DOHH2 (cell line): ENCODE data around the gene CCSER2.

ENCODE experiments used
- H3F3A ChIP-seq: fragments of 200-600 bp; sonication (generic), shearing (Covaris generic); 2 replicates; pipeline ENCODE4 v1.6.0; 2016; ENCODE audit warnings: antibody characterized with exemption, mild to moderate bottlenecking; ENCODE audit not compliant: control insufficient read depth, insufficient read depth
- H3K27ac ChIP-seq: fragments of 200-600 bp; sonication (generic); 2 replicates; pipeline ENCODE4 v1.5.1; 2014; ENCODE audit warnings: low read depth, mild to moderate bottlenecking, low read length, moderate library complexity
- H3K27me3 ChIP-seq: fragments of 200-600 bp; sonication (generic); 2 replicates; pipeline ENCODE4 v1.6.1; 2014; ENCODE audit warnings: mild to moderate bottlenecking, low read length, mixed read lengths; ENCODE audit not compliant: control insufficient read depth
- H3K36me3 ChIP-seq: fragments of 200-600 bp; sonication (generic); 2 replicates; pipeline ENCODE4 v1.6.1; 2014; ENCODE audit warnings: mild to moderate bottlenecking, low read length, moderate library complexity, mixed read lengths; ENCODE audit not compliant: control insufficient read depth
- H3K4me1 ChIP-seq: fragments of 200-600 bp; sonication (generic); 2 replicates; pipeline ENCODE4 v1.6.1; 2014; ENCODE audit warnings: mild to moderate bottlenecking, low read length, mixed read lengths; ENCODE audit not compliant: control insufficient read depth
- H3K4me2 ChIP-seq: fragments of 200-600 bp; sonication (generic); 2 replicates; pipeline ENCODE4 v1.6.0; 2014; ENCODE audit warnings: mild to moderate bottlenecking, low read length, moderate library complexity
- H3K4me3 ChIP-seq: fragments of 200-600 bp; sonication (generic); 2 replicates; pipeline ENCODE4 v1.5.1; 2014; ENCODE audit warnings: mild to moderate bottlenecking, low read length, mixed read lengths
- H3K79me2 ChIP-seq: fragments of 200-600 bp; sonication (generic); 2 replicates; pipeline ENCODE4 v1.6.1; 2014; ENCODE audit warnings: mild to moderate bottlenecking, low read length, mixed read lengths; ENCODE audit not compliant: control insufficient read depth
- H3K9me2 ChIP-seq: fragments of 200-600 bp; sonication (generic); replicated peaks from 2 replicates; pipeline ENCODE4 v1.6.1; 2014; ENCODE audit warnings: mild to moderate bottlenecking, low read length, mixed read lengths; ENCODE audit not compliant: control insufficient read depth
- H3K9me3 ChIP-seq: fragments of 200-600 bp; sonication (generic); 2 replicates; pipeline ENCODE4 v1.6.1; 2014; ENCODE audit warnings: antibody characterized with exemption, low read length, mixed read lengths; ENCODE audit not compliant: control insufficient read depth, insufficient read depth
- H4K20me1 ChIP-seq: fragments of 200-600 bp; sonication (generic); 2 replicates; pipeline ENCODE4 v1.6.0; 2014; ENCODE audit warnings: low read depth, mild to moderate bottlenecking, antibody characterized with exemption, low read length, moderate library complexity; ENCODE audit not compliant: control insufficient read depth, insufficient read depth
- CTCF ChIP-seq: fragments of 200-600 bp; sonication (generic); IDR thresholded peaks from one replicate; pipeline ENCODE4 v1.5.1; 2014; ENCODE audit warnings: antibody characterized with exemption, mild to moderate bottlenecking, low read depth, low read length; ENCODE audit not compliant: poor library complexity, severe bottlenecking
- EZH2phosphoT487 ChIP-seq: fragments of 200-600 bp; sonication (generic); IDR thresholded peaks from 2 replicates; pipeline ENCODE4 v1.6.1; 2017; ENCODE audit warnings: borderline replicate concordance, mild to moderate bottlenecking, antibody characterized with exemption, low read length, moderate library complexity, mixed read lengths

The CCSER2 gene

GRCh38 chr10:84456126-84456525 is 127.7 kb downstream of the CCSER2 start:
- H3F3A ChIP-seq, result no peaks in the 10 kb centered on the region; the same call in 1 of the 2 replicates
- no peaks in the 10 kb centered on the region for H3K79me2 ChIP-seq
- no peak for TF ChIP-seq EZH2phosphoT487
- no peak for TF ChIP-seq CTCF
- H3K4me1 ChIP-seq, result no peaks in the 10 kb centered on the region
- no peaks in the 10 kb centered on the region for H3K36me3 ChIP-seq
- no peak overlapping the region for H3K4me3 ChIP-seq
- no peaks in the 10 kb centered on the region for H3K27me3 ChIP-seq
- H3K27ac ChIP-seq, result no peak overlapping the region
- H3K9me3 ChIP-seq, result 0 out of 2 replicates have a peak, but pooled peaks cover 3% of the 10 kb centered on the region
- H3K9me2 ChIP-seq, result no peaks in the 10 kb centered on the region
- H3K4me2 ChIP-seq, result no peak overlapping the region
- no peaks in the 10 kb centered on the region for H4K20me1 ChIP-seq

DNA sequence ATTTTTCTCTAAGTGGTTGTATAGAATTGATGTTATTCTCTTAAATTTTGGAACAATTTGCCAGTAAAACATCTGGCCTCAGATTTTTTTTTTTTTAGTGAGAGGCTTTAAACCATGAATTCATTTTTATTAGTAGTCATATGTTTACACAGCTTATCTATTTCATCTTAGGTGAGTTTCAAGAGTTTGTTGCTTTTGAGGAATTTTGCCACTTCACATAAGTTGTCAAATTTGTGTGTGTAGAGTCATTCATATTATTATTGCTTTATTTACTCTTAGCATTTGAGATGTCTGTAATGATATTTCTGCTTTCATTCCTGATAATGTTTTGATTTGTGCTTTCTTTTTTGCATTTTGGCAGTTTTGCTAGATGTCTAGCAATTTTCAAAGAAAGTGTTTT is 132.1 kb downstream of the CCSER2 start:
- Histone ChIP-seq H3K9me2 (no peaks in the 10 kb centered on the region), H3K9me3 (0 out of 2 replicates have a peak, but pooled peaks cover 3% of the 10 kb centered on the region), H3K4me2 (no peak overlapping the region), H3K4me3 (no peak overlapping the region), H3K27me3 (no peaks in the 10 kb centered on the region), H3K27ac (no peak overlapping the region), H3K4me1 (0 out of 2 replicates have a peak, but pooled peaks cover 3% of the 10 kb centered on the region), H3K36me3 (no peaks in the 10 kb centered on the region), H3K79me2 (no peaks in the 10 kb centered on the region), H3F3A (no peaks in the 10 kb centered on the region; the same call in 1 of the 2 replicates), H4K20me1 (no peaks in the 10 kb centered on the region)
- TF ChIP-seq CTCF, result no peak
- TF ChIP-seq EZH2phosphoT487, result no peak

DNA sequence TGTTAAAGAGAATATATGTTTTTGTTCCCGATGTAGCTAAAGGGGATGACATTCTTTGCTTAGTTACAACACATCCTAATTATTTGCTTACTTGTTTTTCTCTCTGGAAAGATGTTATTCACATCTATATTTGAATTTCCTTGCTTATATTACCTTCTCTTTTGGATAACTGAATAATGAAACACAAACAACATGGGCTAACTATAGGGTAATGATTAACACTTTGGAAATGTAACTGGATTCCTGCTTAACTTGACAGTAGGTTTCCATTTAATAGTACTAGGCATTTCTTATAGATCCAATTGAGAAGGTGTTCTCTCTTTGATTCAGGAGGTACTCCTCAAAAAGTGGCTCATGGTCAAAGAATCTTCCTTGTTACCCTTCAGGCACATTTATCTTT is 141.1 kb downstream of the CCSER2 start:
- H3K4me2 ChIP-seq, result no peak overlapping the region

GRCh38 chr10:84473136-84473535 is 144.7 kb downstream of the CCSER2 start:
- Histone ChIP-seq H3K27me3 (no peaks in the 10 kb centered on the region), H3K9me2 (no peaks in the 10 kb centered on the region), H3K79me2 (no peaks in the 10 kb centered on the region), H3K4me1 (no peaks in the 10 kb centered on the region), H3K36me3 (no peaks in the 10 kb centered on the region), H3K4me3 (no peak overlapping the region), H3K27ac (no peak overlapping the region), H4K20me1 (no peaks in the 10 kb centered on the region), H3K9me3 (no peaks in the 10 kb centered on the region), H3F3A (no peaks in the 10 kb centered on the region), H3K4me2 (no peak overlapping the region)
- TF ChIP-seq CTCF (no peak), EZH2phosphoT487 (no peak)

More for the DNA sequence above, 141.1 kb downstream of the CCSER2 start:
- Histone ChIP-seq H3K4me3 (no peak overlapping the region), H3K27me3 (no peaks in the 10 kb centered on the region), H3F3A (no peaks in the 10 kb centered on the region), H3K79me2 (no peaks in the 10 kb centered on the region), H3K4me1 (no peaks in the 10 kb centered on the region), H3K9me2 (no peaks in the 10 kb centered on the region), H3K9me3 (no peaks in the 10 kb centered on the region), H3K36me3 (no peaks in the 10 kb centered on the region), H4K20me1 (no peaks in the 10 kb centered on the region), H3K27ac (no peak overlapping the region)
- no peak for TF ChIP-seq EZH2phosphoT487
